ENCODE data around the gene CIZ1. TPM values are rescaled to one million over a fixed set of nuclear protein-coding genes. Genes with fewer than 3 reads are reported as not detected.
A peak's percentile ranks its signal among the peaks of the same experiment; 100 is the strongest.

Gene CIZ1
- total and polyA plus RNA-seq, 9 of the 15 experiments (the other 6 are each of a cell fraction or from before 2014, with no cell fraction given) = 6.6 to 329 (median 87.8) TPM

- TF ChIP-seq JUND (IDR thresholded peaks at IDR 0.05; ENCODE audit: borderline replicate concordance, low read depth, low read length) (no peak), JUND (tag; IDR thresholded peaks at IDR 0.05; ENCODE audit: borderline replicate concordance, low read depth, low read length) (peak; percentile 29; the same call in 1 of the 3 replicates), FOXO4 (CRISPR knock-in tag; IDR thresholded peaks at IDR 0.05) (no peak), XRCC5 (IDR thresholded peaks at IDR 0.05; ENCODE audit: low read depth, low read length) (no peak), ELF2 (CRISPR knock-in tag; IDR thresholded peaks at IDR 0.05) (no peak), HNRNPUL1 (IDR thresholded peaks at IDR 0.05; ENCODE audit: low read length) (no peak), ZBTB17 (CRISPR knock-in tag; IDR thresholded peaks at IDR 0.05) (no peak), MAZ (CRISPR knock-in tag; conservative IDR thresholded peaks at IDR 0.05 in 1 of 2, IDR thresholded peaks at IDR 0.05 in 1 of 2) (0 out of 4 replicates have a peak, but pooled peaks of 1 of the 2 experiments have one; percentile 18), SAFB (IDR thresholded peaks at IDR 0.05; ENCODE audit: borderline replicate concordance, low read depth, low read length) (no peak), MXI1 (IDR thresholded peaks at IDR 0.05; ENCODE audit: low read depth, low read length) (no peak)
- TF ChIP-seq, protein P1, sequence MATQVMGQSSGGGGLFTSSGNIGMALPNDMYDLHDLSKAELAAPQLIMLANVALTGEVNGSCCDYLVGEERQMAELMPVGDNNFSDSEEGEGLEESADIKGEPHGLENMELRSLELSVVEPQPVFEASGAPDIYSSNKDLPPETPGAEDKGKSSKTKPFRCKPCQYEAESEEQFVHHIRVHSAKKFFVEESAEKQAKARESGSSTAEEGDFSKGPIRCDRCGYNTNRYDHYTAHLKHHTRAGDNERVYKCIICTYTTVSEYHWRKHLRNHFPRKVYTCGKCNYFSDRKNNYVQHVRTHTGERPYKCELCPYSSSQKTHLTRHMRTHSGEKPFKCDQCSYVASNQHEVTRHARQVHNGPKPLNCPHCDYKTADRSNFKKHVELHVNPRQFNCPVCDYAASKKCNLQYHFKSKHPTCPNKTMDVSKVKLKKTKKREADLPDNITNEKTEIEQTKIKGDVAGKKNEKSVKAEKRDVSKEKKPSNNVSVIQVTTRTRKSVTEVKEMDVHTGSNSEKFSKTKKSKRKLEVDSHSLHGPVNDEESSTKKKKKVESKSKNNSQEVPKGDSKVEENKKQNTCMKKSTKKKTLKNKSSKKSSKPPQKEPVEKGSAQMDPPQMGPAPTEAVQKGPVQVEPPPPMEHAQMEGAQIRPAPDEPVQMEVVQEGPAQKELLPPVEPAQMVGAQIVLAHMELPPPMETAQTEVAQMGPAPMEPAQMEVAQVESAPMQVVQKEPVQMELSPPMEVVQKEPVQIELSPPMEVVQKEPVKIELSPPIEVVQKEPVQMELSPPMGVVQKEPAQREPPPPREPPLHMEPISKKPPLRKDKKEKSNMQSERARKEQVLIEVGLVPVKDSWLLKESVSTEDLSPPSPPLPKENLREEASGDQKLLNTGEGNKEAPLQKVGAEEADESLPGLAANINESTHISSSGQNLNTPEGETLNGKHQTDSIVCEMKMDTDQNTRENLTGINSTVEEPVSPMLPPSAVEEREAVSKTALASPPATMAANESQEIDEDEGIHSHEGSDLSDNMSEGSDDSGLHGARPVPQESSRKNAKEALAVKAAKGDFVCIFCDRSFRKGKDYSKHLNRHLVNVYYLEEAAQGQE (IDR thresholded peaks at IDR 0.05; ENCODE audit: borderline replicate concordance) = no peak
- TF ChIP-seq, protein P1 (CRISPR knock-in tag; IDR thresholded peaks at IDR 0.05; ENCODE audit: low read depth) = no peak
- TF ChIP-seq, protein P2, sequence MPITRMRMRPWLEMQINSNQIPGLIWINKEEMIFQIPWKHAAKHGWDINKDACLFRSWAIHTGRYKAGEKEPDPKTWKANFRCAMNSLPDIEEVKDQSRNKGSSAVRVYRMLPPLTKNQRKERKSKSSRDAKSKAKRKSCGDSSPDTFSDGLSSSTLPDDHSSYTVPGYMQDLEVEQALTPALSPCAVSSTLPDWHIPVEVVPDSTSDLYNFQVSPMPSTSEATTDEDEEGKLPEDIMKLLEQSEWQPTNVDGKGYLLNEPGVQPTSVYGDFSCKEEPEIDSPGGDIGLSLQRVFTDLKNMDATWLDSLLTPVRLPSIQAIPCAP (CRISPR knock-in tag; IDR thresholded peaks at IDR 0.05; ENCODE audit: borderline replicate concordance) = no peak
Observed at GRCh38 chr9:128231638-128232527, 40.5 kb upstream of the CIZ1 start (continued).

Measured in K562 (cell line).